Measurements from ENCODE around the gene NFX1.
"Not testable (repeated sequence)": the region's sequence is repeated elsewhere in the genome, so short reads cannot be mapped to it uniquely, and the experiment has no call there.

Gene NFX1

GRCh38 chr9:33380390-33381094 lies 90.2 kb downstream of the NFX1 start:
- TF ChIP-seq CTCF (IDR thresholded peaks at IDR 0.05) = no peak

- no peak for TF ChIP-seq CTCF (IDR thresholded peaks at IDR 0.05)
Measured at GRCh38 chr9:33381231-33381791, 91.0 kb downstream of the NFX1 start.

- TF ChIP-seq CTCF (IDR thresholded peaks at IDR 0.05) = no peak
Measured at GRCh38 chr9:33388110-33388994, 98.0 kb downstream of the NFX1 start.

GRCh38 chr9:33393581-33393980 lies 103.3 kb downstream of the NFX1 start:
- TF ChIP-seq CTCF (IDR thresholded peaks at IDR 0.05) = no peak

GRCh38 chr9:33402371-33402770 lies 112.1 kb downstream of the NFX1 start, which contains the start of gene AQP7:
Gene AQP7, minus strand, starts transcription at chr9:33402568. Its CDS starts 1,306 bp downstream, at chr9:33401262.
- not testable (repeated sequence) for TF ChIP-seq CTCF (IDR thresholded peaks at IDR 0.05)

GRCh38 chr9:33403941-33404787 lies 113.8 kb downstream of the NFX1 start:
- no peak for TF ChIP-seq CTCF (IDR thresholded peaks at IDR 0.05)

All from LNCAP (cell line).